Thoracic aorta (tissue), 2 donors: Measurements from ENCODE around the gene GNAS-AS1. TPM values are rescaled to one million over a fixed set of nuclear protein-coding genes. Genes with fewer than 3 reads are reported as not detected.

Source experiments
- ATAC-seq: fragments of 150-250 bp; one replicate; pipeline ENCODE4 v1.8.0; 2017; ENCODE audit warnings: low read depth; ENCODE audit not compliant: insufficient number of reproducible peaks, low FRiP score
- DNase-seq: peaks from one replicate; pipeline ENCODE4 v3.0.0-alpha.2; 2020; ENCODE audit warnings: low spot score
- H3K27ac ChIP-seq, 2 donors: fragments of 200-600 bp; sonication (generic); 1 replicate in 1 of 2; 2 replicates in 1 of 2; pipeline ENCODE4 v1.5.1; 2016; ENCODE audit warnings: mild to moderate bottlenecking in 2 of 2, moderate library complexity in 2 of 2
- H3K27me3 ChIP-seq: fragments of 200-600 bp; sonication (generic); replicated peaks from 2 replicates; pipeline ENCODE4 v1.6.0; 2016; ENCODE audit warnings: mild to moderate bottlenecking; ENCODE audit not compliant: insufficient read depth
- H3K36me3 ChIP-seq: fragments of 200-600 bp; sonication (generic); one replicate; pipeline ENCODE4 v1.5.1; 2016
- H3K4me1 ChIP-seq, 2 donors: fragments of 200-600 bp; sonication (generic); 1 replicate in 1 of 2; 2 replicates in 1 of 2; pipeline versions ENCODE4 v1.5.1 to v1.6.0; 2016; ENCODE audit warnings: low read depth in 2 of 2, mild to moderate bottlenecking in 1 of 2; ENCODE audit not compliant: control insufficient read depth in 1 of 2
- H3K4me3 ChIP-seq: fragments of 200-600 bp; sonication (generic); 2 replicates; pipeline ENCODE4 v1.5.1; 2016; ENCODE audit warnings: mild to moderate bottlenecking
- H3K9me3 ChIP-seq: fragments of 200-600 bp; sonication (generic); 2 replicates; pipeline ENCODE4 v1.5.1; 2016
- total RNA-seq, 2 donors: library from RNA; depleted of rRNA; stranded (reverse); fragments of >200 nt; gene quantifications; one replicate each; pipeline versions ENCODE4 v1.1.0 to v1.2.3, GENCODE V29; 2016
- TF ChIP-seq, protein P1 (sequence below): fragments of 200-600 bp; sonication (generic); IDR thresholded peaks from one replicate; pipeline ENCODE4 v1.5.1; 2019; ENCODE audit warnings: antibody characterized with exemption

The GNAS-AS1 gene
- total RNA-seq, 2 donors from 2014 or later, result 0.21 to 0.81 TPM

DNA sequence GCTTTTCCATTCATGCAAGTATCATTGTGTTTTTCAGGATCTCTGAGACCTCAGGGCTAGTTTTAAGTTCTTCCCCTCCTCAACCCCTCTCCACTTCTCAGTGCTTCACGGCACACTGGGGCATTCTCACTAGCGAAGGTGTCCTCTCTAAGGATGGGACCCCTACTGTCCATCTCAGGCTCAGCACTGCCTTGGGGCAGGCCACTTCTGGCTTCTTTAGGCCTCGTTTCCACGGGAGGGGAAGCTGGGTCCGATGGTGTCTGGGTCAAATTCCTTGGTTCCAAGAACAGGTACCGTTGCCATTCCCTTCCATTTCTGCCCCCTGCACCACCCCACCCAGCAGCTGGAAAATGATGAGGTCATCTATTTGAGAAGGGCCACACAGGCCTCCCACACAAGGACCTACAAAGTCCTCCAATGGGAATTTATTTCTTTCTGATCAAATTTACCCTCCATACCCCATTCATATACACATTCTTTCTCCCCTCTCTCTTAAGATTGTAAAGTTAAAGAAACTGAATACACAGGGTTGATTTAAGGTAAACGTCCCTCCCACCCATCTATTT, 19.0 kb upstream of the GNAS-AS1 start:
- Histone ChIP-seq H3K27me3 (no peaks in the 10 kb centered on the region), H3K4me1 (no peaks in the 10 kb centered on the region), H3K36me3 (no peaks in the 10 kb centered on the region), H3K27ac (no peak overlapping the region), H3K4me3 (no peak overlapping the region), H3K9me3 (no peaks in the 10 kb centered on the region)
- TF ChIP-seq, protein P1, sequence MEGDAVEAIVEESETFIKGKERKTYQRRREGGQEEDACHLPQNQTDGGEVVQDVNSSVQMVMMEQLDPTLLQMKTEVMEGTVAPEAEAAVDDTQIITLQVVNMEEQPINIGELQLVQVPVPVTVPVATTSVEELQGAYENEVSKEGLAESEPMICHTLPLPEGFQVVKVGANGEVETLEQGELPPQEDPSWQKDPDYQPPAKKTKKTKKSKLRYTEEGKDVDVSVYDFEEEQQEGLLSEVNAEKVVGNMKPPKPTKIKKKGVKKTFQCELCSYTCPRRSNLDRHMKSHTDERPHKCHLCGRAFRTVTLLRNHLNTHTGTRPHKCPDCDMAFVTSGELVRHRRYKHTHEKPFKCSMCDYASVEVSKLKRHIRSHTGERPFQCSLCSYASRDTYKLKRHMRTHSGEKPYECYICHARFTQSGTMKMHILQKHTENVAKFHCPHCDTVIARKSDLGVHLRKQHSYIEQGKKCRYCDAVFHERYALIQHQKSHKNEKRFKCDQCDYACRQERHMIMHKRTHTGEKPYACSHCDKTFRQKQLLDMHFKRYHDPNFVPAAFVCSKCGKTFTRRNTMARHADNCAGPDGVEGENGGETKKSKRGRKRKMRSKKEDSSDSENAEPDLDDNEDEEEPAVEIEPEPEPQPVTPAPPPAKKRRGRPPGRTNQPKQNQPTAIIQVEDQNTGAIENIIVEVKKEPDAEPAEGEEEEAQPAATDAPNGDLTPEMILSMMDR, result no peak
- ATAC-seq (no peak), DNase-seq (no peak)

DNA sequence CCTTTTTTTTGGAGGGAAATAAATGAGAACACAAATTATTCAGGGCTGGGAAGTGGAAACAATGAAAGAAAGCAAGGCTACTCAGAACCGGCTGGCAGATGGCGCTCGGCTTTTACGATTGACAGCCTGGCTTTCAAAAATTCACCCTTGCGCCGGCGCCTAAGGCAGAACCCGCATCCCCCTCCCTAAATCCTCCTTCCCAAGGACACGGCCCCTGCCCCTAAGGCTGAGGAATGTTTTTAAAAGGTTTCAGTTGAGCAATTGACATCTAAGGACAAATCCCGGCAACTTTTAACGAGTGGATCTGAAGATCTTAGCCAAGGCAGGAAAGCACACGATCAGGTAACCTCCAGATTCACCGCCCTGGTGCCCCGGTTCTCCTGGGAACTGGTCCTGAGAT, 18.1 kb upstream of the GNAS-AS1 start:
- DNase-seq (no peak), ATAC-seq (no peak)
- H3K4me1 ChIP-seq, result no peaks in the 10 kb centered on the region
- no peak overlapping the region for H3K27ac ChIP-seq
- TF ChIP-seq, protein P1, result no peak
- no peaks in the 10 kb centered on the region for H3K9me3 ChIP-seq
- no peaks in the 10 kb centered on the region for H3K27me3 ChIP-seq
- no peak overlapping the region for H3K4me3 ChIP-seq
- no peaks in the 10 kb centered on the region for H3K36me3 ChIP-seq

DNA sequence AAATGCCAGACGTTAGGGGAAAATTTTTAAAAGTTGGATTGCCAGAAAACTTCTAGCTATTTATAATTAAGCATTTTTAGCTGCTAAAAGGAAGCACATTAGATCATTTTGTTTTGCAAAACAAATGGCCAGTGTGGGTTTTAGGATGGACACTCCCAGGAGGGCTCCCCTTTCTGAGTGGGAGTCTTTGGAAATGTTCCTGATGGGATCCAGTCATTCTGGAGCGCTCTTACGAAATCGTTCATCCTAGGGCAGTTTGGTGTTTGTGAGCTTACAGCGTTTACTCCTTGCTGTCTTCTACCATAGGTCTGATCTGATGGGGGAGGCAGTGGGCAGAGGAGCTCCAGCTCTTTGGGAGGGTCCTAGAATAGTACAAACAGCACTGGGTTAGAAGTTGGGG, 16.5 kb upstream of the GNAS-AS1 start:
- no peak for DNase-seq
- ATAC-seq, result no peak
- TF ChIP-seq, protein P1, result no peak

DNA sequence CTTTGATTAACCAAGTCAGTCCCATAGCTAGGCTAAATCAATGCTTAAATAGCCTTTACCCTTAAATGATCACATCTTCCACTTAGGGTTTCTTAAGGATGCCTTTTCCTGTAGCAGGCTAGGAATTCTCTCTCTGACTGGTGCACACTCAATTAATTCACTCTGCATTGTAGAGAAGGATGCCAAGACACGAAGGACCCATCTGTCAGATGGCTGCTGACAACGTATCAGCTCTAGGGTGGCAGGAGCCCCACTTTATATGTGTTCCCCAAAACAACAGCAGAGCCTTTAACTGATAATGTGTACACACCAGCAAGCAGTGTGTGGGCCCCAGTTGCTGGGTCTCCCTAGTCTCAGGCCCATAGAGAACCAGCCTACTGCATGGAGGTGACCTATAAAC, 15.1 kb upstream of the GNAS-AS1 start:
- TF ChIP-seq, protein P1, result no peak
- H3K27ac ChIP-seq, result no peak overlapping the region
- DNase-seq (no peak), ATAC-seq (no peak)
- H3K4me1 ChIP-seq, result no peaks in the 10 kb centered on the region
- no peaks in the 10 kb centered on the region for H3K27me3 ChIP-seq
- H3K9me3 ChIP-seq, result no peaks in the 10 kb centered on the region
- no peaks in the 10 kb centered on the region for H3K36me3 ChIP-seq
- no peak overlapping the region for H3K4me3 ChIP-seq

More for the DNA sequence above, 16.5 kb upstream of the GNAS-AS1 start:
- no peaks in the 10 kb centered on the region for H3K27me3 ChIP-seq
- H3K36me3 ChIP-seq, result no peaks in the 10 kb centered on the region
- no peak overlapping the region for H3K4me3 ChIP-seq
- no peaks in the 10 kb centered on the region for H3K4me1 ChIP-seq
- H3K9me3 ChIP-seq, result no peaks in the 10 kb centered on the region
- no peak overlapping the region for H3K27ac ChIP-seq

DNA sequence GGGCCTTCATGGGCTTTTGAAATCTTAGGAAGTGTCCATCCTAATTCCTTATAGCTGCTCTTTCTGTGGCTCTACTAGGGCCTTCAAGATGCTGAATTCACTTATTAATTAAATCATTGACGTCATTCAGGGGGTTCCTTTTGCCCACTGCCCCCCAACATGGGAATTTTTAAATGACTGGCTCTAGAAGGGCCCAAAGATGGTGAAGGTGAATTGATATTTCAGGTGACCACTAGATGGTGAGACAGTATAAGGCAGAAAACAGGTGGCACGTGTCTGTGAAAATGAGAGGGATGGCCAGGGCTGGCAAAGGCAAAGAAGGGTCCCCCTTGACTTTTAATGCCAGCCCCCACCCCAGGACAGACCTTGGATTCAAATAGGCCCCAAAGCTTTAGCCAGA, 13.6 kb upstream of the GNAS-AS1 start:
- TF ChIP-seq, protein P1, result no peak
- Histone ChIP-seq H3K4me3 (no peak overlapping the region), H3K9me3 (no peaks in the 10 kb centered on the region), H3K4me1 (no peaks in the 10 kb centered on the region), H3K36me3 (no peaks in the 10 kb centered on the region), H3K27ac (no peak overlapping the region), H3K27me3 (no peaks in the 10 kb centered on the region)
- ATAC-seq (no peak), DNase-seq (no peak)
